Measurements from ENCODE around the gene KCNJ10. TPM values are rescaled to one million over a fixed set of nuclear protein-coding genes. Genes with fewer than 3 reads are reported as not detected.

The KCNJ10 gene
- total RNA-seq, 1 donor from 2014 or later = 0.28 TPM

- ATAC-seq = no peak
- DNase-seq (ENCODE audit: low spot score) = no peak
Measured at GRCh38 chr1:159972443-159973205, 97.3 kb downstream of the KCNJ10 start.

- ATAC-seq (peak; percentile 92), DNase-seq (ENCODE audit: low spot score) (peak; percentile 93)
Measured at GRCh38 chr1:159970932-159971342, 99.0 kb downstream of the KCNJ10 start.

- ATAC-seq (no peak), DNase-seq (ENCODE audit: low spot score) (no peak)
Measured at GRCh38 chr1:159968901-159969300, 101.1 kb downstream of the KCNJ10 start.

GRCh38 chr1:159965263-159965662, 104.7 kb downstream of the KCNJ10 start:
- ATAC-seq = no peak
- DNase-seq (ENCODE audit: low spot score) = no peak

GRCh38 chr1:159964144-159964543, 105.8 kb downstream of the KCNJ10 start:
- ATAC-seq (no peak), DNase-seq (ENCODE audit: low spot score) (no peak)

GRCh38 chr1:159962176-159962575, 107.8 kb downstream of the KCNJ10 start:
- DNase-seq (ENCODE audit: low spot score) (no peak), ATAC-seq (no peak)

- DNase-seq (ENCODE audit: low spot score) (no peak), ATAC-seq (no peak)
Measured at GRCh38 chr1:159961636-159962035, 108.3 kb downstream of the KCNJ10 start.

GRCh38 chr1:159960721-159961381, 109.1 kb downstream of the KCNJ10 start:
- ATAC-seq (no peak), DNase-seq (ENCODE audit: low spot score) (no peak)

- DNase-seq (ENCODE audit: low spot score) = no peak
- ATAC-seq = no peak
Measured at GRCh38 chr1:159959451-159959850, 110.5 kb downstream of the KCNJ10 start.

GRCh38 chr1:159958719-159959380, 111.1 kb downstream of the KCNJ10 start:
- ATAC-seq (no peak), DNase-seq (ENCODE audit: low spot score) (no peak)

- ATAC-seq = peak; percentile 96
Measured at GRCh38 chr1:159957824-159958268, 112.1 kb downstream of the KCNJ10 start.

GRCh38 chr1:159955456-159955855, 114.5 kb downstream of the KCNJ10 start:
- no peak for ATAC-seq
- no peak for DNase-seq (ENCODE audit: low spot score)

More at GRCh38 chr1:159957824-159958268, 112.1 kb downstream of the KCNJ10 start:
- DNase-seq (ENCODE audit: low spot score) = peak; percentile 61

GRCh38 chr1:159953536-159954515, 116.1 kb downstream of the KCNJ10 start, which contains the start of gene SLAMF9:
SLAMF9 (minus strand) TSS chr1:159954237; CDS start chr1:159954137, 100 bp downstream.
- peak; percentile 13 for ATAC-seq

GRCh38 chr1:159952932-159953331, 117.0 kb downstream of the KCNJ10 start:
- ATAC-seq = no peak
- DNase-seq (ENCODE audit: low spot score) = no peak

More at GRCh38 chr1:159953536-159954515, 116.1 kb downstream of the KCNJ10 start, which contains the start of gene SLAMF9:
- no peak for DNase-seq (ENCODE audit: low spot score)

- DNase-seq (ENCODE audit: low spot score) (peak; percentile 19), ATAC-seq (no peak)
Measured at GRCh38 chr1:159951551-159951950, 118.4 kb downstream of the KCNJ10 start.

GRCh38 chr1:159951016-159951415, 118.9 kb downstream of the KCNJ10 start:
- ATAC-seq (no peak), DNase-seq (ENCODE audit: low spot score) (no peak)

GRCh38 chr1:159949981-159950381, 120.0 kb downstream of the KCNJ10 start:
- ATAC-seq = no peak
- DNase-seq (ENCODE audit: low spot score) = no peak

- DNase-seq (ENCODE audit: low spot score) (no peak), ATAC-seq (no peak)
Measured at GRCh38 chr1:159949123-159949522, 120.8 kb downstream of the KCNJ10 start.

Data from left lobe of liver (tissue), 2 donors.